Fibroblast of lung (primary cell): Measurements from ENCODE around the gene HS6ST2.

Experiments
- CTCF ChIP-seq, 2 donors: IDR thresholded peaks in 1 of 2; conservative IDR thresholded peaks in 1 of 2; 1 replicate in 1 of 2; 2 replicates in 1 of 2; pipeline ENCODE4 v1.5.1; 2011 to 2012; ENCODE audit warnings: low read length in 2 of 2, control low read depth in 1 of 2, inconsistent platforms in 1 of 2, low read depth in 1 of 2, mild to moderate bottlenecking in 1 of 2
- EZH2 ChIP-seq: IDR thresholded peaks from 2 replicates; pipeline ENCODE4 v1.5.1; 2012; ENCODE audit warnings: low read length, control low read depth, mild to moderate bottlenecking; ENCODE audit errors: missing control alignments

GRCh38 chrX:132776486-132777210, 181.8 kb downstream of the HS6ST2 start:
- no peak for TF ChIP-seq CTCF (conservative IDR thresholded peaks at IDR 0.05 in 1 of 2, IDR thresholded peaks at IDR 0.05 in 1 of 2; ENCODE audit: low read depth in 1 of 2, low read length in 2 of 2)
- TF ChIP-seq EZH2, result no peak
